ENCODE measurements around the gene SQOR.
A peak's percentile ranks its signal among the peaks of the same experiment; 100 is the strongest.
"Not testable (repeated sequence)": the region's sequence is repeated elsewhere in the genome, so short reads cannot be mapped to it uniquely, and the experiment has no call there.

Gene SQOR

DNA sequence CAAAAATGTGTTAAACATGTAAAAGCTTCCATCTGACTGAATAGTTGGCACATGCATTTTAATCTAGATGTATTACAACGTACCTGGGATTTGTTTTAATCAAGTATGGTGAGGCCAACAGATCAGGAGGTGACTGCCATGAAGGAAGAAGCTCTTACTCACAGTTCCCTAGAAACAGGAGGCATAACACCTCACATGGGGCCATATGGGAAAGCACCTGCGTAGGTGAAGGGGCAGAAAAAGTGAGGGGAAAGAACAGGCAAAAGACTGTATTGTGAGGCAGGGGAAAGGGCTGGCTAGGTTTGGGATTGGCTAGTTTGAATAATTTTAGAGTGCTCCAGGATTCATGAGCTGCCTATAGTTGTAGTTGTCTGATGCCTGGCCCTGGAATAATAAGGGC, 9.6 kb downstream of the SQOR start:
- peaks cover 0 to 2% of the 10 kb centered on the region in 2 donors for H3K36me3 ChIP-seq (ENCODE audit: control insufficient read depth in 2 of 2, insufficient read depth in 2 of 2, low read length in 2 of 2)
- peaks cover 62 to 85% of the 10 kb centered on the region in 2 donors for H3K4me1 ChIP-seq (ENCODE audit: control insufficient read depth in 2 of 2, insufficient read depth in 2 of 2, low read length in 2 of 2)
- peak overlapping the region; percentile 25 to 40 for H3K4me3 ChIP-seq (ENCODE audit: low read length in 2 of 2)
- H3K9me3 ChIP-seq (ENCODE audit: control insufficient read depth in 2 of 2, low read length in 2 of 2), result no peaks in the 10 kb centered on the region
- H3K9ac ChIP-seq (ENCODE audit: low read depth in 1 of 2, low read length in 2 of 2), result peak overlapping the region; percentile 36 to 43
- H3K27me3 ChIP-seq (ENCODE audit: control insufficient read depth in 2 of 2, insufficient read depth in 2 of 2, low read length in 2 of 2), result no peaks in the 10 kb centered on the region
- H3K27ac ChIP-seq (ENCODE audit: low read depth in 2 of 2, low read length in 2 of 2), result peak overlapping the region; percentile 86 to 90

DNA sequence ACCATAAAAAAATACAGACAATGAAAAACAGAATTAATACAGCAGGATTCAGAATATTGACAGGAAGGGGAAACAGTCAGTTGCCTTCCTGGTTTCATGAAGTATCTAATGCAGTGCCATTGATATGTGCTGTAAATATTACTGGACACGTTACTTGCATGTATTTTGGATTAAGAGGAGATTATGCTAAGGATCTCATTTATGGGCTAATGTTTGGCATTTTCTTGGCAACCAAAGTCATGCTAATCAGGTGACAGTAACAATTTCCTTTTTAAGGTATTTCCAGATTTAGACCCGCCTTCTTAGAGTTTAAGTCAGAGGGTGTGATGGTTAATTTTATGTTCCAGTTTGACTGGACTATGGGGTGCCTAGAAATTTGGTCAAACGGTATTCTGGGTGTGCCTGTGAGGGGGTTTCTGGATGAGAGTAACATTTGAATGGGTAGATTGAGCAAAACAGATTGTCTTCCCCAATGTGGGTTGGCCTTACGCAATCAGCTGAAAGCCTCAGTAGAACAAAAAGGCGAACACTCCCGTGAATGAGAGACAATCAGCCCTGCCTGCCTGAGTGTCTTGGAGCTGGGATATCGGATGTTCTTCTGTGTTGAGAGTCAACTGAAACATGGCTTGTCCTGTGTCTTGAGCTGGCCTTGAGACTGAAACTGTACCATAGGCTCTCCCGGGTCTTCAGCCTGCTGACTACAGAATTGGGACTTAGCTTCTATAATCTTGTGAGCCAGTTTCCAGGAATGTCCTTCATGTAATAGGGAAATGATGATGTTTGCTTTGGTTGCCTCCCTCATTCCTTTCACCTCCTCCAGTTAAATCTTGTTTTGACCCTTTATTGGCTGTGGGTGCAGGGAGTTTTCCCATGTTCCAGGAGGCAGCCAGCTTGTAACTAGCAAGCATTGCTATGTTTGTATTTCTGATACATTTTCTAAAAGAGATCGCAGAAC, 10.5 kb downstream of the SQOR start:
- H3K27ac ChIP-seq (ENCODE audit: low read depth in 2 of 2, low read length in 2 of 2), result peak overlapping the region; percentile 86 to 90
- H3K9ac ChIP-seq (ENCODE audit: low read depth in 1 of 2, low read length in 2 of 2), result peak overlapping the region; percentile 36 to 71
- H3K27me3 ChIP-seq (ENCODE audit: control insufficient read depth in 2 of 2, insufficient read depth in 2 of 2, low read length in 2 of 2), result no peaks in the 10 kb centered on the region
- peaks cover 57 to 84% of the 10 kb centered on the region in 2 donors for H3K4me1 ChIP-seq (ENCODE audit: control insufficient read depth in 2 of 2, insufficient read depth in 2 of 2, low read length in 2 of 2)
- no peaks in the 10 kb centered on the region for H3K9me3 ChIP-seq (ENCODE audit: control insufficient read depth in 2 of 2, low read length in 2 of 2)
- H3K4me3 ChIP-seq (ENCODE audit: low read length in 2 of 2), result peak overlapping the region; percentile 25 to 66
- H3K36me3 ChIP-seq (ENCODE audit: control insufficient read depth in 2 of 2, insufficient read depth in 2 of 2, low read length in 2 of 2), result peaks cover 2 to 3% of the 10 kb centered on the region in 2 donors

DNA sequence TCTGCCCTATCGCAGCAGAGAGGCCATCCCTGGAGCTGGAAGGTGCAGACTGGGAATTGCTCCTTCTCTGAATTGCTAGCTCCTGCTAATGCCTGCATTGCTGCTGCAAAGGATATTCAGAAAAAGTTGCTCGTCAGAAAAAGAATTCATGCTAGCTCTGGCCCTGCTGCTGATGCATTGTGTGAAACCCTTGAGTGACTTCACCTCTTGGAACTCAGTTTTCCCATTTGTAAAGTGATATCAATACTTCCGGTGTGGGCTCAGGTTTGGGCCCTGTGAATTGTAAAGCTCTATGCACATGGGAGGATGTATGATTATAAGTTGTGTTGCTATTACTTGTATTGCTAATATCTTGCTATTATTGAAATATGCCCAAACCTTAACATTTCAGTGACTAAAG, 11.4 kb downstream of the SQOR start:
- Histone ChIP-seq H3K4me3 (ENCODE audit: low read length in 2 of 2) (peak overlapping the region in 1 of 2 donors; percentile 66), H3K27ac (ENCODE audit: low read depth in 2 of 2, low read length in 2 of 2) (peak overlapping the region; percentile 86 to 90), H3K9me3 (ENCODE audit: control insufficient read depth in 2 of 2, low read length in 2 of 2) (no peaks in the 10 kb centered on the region), H3K27me3 (ENCODE audit: control insufficient read depth in 2 of 2, insufficient read depth in 2 of 2, low read length in 2 of 2) (no peaks in the 10 kb centered on the region), H3K9ac (ENCODE audit: low read depth in 1 of 2, low read length in 2 of 2) (peak overlapping the region in 1 of 2 donors; percentile 49), H3K36me3 (ENCODE audit: control insufficient read depth in 2 of 2, insufficient read depth in 2 of 2, low read length in 2 of 2) (peaks cover 3 to 5% of the 10 kb centered on the region in 2 donors), H3K4me1 (ENCODE audit: control insufficient read depth in 2 of 2, insufficient read depth in 2 of 2, low read length in 2 of 2) (peaks cover 48 to 75% of the 10 kb centered on the region in 2 donors)

DNA sequence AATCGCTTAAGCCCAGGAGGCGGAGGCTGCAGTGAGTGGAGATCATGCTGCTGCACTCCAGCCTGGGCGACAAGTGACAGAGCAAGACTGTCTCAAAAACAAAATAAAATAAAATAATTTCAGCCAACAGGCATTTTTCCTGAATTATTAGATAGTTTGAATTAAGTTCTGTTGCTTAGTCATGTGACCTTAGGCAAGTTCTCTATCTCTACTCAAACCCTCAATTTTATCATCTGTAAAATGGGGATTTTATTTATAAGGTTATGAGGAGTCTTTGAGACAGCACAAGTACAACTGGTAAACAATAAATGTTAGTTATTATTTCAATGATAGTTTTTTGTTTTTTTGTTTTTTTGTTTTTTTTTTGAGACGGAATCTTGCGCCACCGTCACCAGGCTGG, 13.0 kb downstream of the SQOR start:
- no peak overlapping the region for H3K9ac ChIP-seq (ENCODE audit: low read depth in 1 of 2, low read length in 2 of 2)
- peaks cover 3 to 4% of the 10 kb centered on the region in 2 donors for H3K36me3 ChIP-seq (ENCODE audit: control insufficient read depth in 2 of 2, insufficient read depth in 2 of 2, low read length in 2 of 2)
- H3K4me3 ChIP-seq (ENCODE audit: low read length in 2 of 2), result no peak overlapping the region
- H3K27me3 ChIP-seq (ENCODE audit: control insufficient read depth in 2 of 2, insufficient read depth in 2 of 2, low read length in 2 of 2), result no peaks in the 10 kb centered on the region
- peaks cover 34 to 59% of the 10 kb centered on the region in 2 donors for H3K4me1 ChIP-seq (ENCODE audit: control insufficient read depth in 2 of 2, insufficient read depth in 2 of 2, low read length in 2 of 2)
- H3K27ac ChIP-seq (ENCODE audit: low read depth in 2 of 2, low read length in 2 of 2), result peak overlapping the region in 1 of 2 donors; percentile 71
- H3K9me3 ChIP-seq (ENCODE audit: control insufficient read depth in 2 of 2, low read length in 2 of 2), result no peaks in the 10 kb centered on the region

DNA sequence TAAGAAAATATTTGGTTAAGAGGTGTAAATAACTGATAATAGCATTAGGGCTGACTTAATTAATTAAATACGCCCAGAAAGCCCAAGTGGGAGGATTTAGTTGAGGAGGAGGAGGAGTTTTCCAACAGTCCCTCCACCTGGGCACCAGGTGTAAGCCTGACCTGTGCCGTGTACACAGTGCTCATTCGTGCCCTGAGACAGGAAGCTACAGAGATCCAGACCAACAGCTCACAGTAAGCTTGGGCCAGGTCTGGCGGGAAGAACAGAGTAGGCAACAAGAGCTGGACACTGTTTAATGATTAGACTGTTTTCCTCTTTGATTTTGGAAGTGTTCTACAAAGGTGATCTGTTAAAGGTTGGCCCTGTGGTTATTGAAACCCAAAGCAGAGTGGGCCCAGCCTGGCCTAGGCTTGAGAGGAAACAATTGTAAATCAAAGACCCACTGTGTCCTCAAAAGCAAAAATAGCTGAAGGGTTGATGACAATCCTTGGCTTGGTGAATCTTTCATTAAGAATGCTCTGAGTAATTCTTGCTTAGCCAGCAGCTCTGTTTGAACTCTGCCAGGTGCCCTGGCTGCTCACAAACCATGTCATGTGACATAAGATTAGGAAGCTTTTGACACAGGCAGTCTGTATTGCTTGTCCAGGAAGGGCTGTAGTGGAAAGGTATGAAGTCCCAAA, 13.8 kb downstream of the SQOR start:
- Histone ChIP-seq H3K9me3 (ENCODE audit: control insufficient read depth in 2 of 2, low read length in 2 of 2) (no peaks in the 10 kb centered on the region), H3K36me3 (ENCODE audit: control insufficient read depth in 2 of 2, insufficient read depth in 2 of 2, low read length in 2 of 2) (peaks cover 3% of the 10 kb centered on the region in 2 donors), H3K27me3 (ENCODE audit: control insufficient read depth in 2 of 2, insufficient read depth in 2 of 2, low read length in 2 of 2) (no peaks in the 10 kb centered on the region), H3K4me1 (ENCODE audit: control insufficient read depth in 2 of 2, insufficient read depth in 2 of 2, low read length in 2 of 2) (peaks cover 39 to 58% of the 10 kb centered on the region in 2 donors), H3K4me3 (ENCODE audit: low read length in 2 of 2) (no peak overlapping the region), H3K27ac (ENCODE audit: low read depth in 2 of 2, low read length in 2 of 2) (peak overlapping the region; percentile 71 to 76), H3K9ac (ENCODE audit: low read depth in 1 of 2, low read length in 2 of 2) (peak overlapping the region in 1 of 2 donors; percentile 41)

DNA sequence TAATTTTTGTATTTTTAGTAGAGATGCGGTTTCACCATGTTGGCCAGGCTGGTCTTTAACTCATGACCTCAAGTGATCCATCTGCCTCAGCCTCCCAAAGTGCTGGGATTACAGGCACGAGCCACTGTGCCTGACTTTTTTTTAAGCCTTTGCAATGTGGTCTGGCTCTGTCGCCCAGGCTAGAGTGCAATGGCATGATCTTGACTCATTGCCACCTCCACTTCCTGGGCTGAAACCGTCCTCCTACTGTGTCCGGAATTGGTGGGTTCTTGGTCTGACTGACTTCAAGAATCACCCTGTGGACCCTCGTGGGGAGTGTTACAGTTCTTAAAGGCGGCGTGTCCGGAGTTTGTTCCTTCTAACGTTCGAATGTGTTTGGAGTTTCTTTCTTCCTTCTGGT, 15.2 kb downstream of the SQOR start:
- H3K27me3 ChIP-seq (ENCODE audit: control insufficient read depth in 2 of 2, insufficient read depth in 2 of 2, low read length in 2 of 2); H3K9me3 ChIP-seq (ENCODE audit: control insufficient read depth in 2 of 2, low read length in 2 of 2); H3K36me3 ChIP-seq (ENCODE audit: control insufficient read depth in 2 of 2, insufficient read depth in 2 of 2, low read length in 2 of 2); H3K9ac ChIP-seq (ENCODE audit: low read depth in 1 of 2, low read length in 2 of 2); H3K4me3 ChIP-seq (ENCODE audit: low read length in 2 of 2): not testable (repeated sequence)
- Histone ChIP-seq H3K27ac (ENCODE audit: low read depth in 2 of 2, low read length in 2 of 2) (peak overlapping the region in 1 of 2 donors; percentile 9), H3K4me1 (ENCODE audit: control insufficient read depth in 2 of 2, insufficient read depth in 2 of 2, low read length in 2 of 2) (peaks cover 37 to 57% of the 10 kb centered on the region in 2 donors)

DNA sequence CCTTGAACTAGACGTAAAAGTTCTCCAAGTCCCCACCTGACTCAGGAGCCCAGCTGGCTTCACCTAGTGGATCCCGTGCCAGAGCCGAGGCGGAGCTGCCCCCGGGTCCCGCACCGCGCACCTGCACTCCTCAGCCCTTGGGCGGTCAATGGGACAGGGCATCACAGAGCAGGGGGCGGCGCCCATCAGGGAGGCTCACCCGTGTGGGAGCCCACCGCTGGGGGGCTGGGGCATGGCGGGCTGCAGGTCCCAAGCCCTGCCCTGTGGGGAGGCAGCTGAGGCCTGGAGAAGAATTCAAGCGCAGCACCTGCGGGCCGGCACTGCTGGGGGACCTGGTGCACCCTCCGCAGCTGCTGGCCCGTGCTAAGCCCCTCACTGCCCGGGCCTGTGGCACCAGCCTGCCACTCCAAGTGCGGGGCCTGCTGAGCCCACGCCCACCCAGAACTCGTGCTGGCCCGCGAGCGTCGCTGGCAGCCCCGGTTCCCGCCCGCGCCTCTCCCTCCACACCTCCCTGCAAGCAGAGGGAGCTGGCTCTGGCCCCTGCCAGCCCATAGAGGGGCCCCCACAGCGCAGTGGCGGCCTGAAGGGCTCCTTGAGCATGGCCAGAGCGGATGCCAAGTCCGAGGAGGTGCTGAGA, 16.2 kb downstream of the SQOR start:
- H3K4me1 ChIP-seq (ENCODE audit: control insufficient read depth in 2 of 2, insufficient read depth in 2 of 2, low read length in 2 of 2), result peaks cover 28 to 51% of the 10 kb centered on the region in 2 donors
- H3K36me3 ChIP-seq (ENCODE audit: control insufficient read depth in 2 of 2, insufficient read depth in 2 of 2, low read length in 2 of 2), result peaks cover 3% of the 10 kb centered on the region in 2 donors
- no peaks in the 10 kb centered on the region for H3K9me3 ChIP-seq (ENCODE audit: control insufficient read depth in 2 of 2, low read length in 2 of 2)
- H3K4me3 ChIP-seq (ENCODE audit: low read length in 2 of 2), result no peak overlapping the region
- no peak overlapping the region for H3K27ac ChIP-seq (ENCODE audit: low read depth in 2 of 2, low read length in 2 of 2)
- H3K9ac ChIP-seq (ENCODE audit: low read depth in 1 of 2, low read length in 2 of 2), result no peak overlapping the region
- no peaks in the 10 kb centered on the region for H3K27me3 ChIP-seq (ENCODE audit: control insufficient read depth in 2 of 2, insufficient read depth in 2 of 2, low read length in 2 of 2)

DNA sequence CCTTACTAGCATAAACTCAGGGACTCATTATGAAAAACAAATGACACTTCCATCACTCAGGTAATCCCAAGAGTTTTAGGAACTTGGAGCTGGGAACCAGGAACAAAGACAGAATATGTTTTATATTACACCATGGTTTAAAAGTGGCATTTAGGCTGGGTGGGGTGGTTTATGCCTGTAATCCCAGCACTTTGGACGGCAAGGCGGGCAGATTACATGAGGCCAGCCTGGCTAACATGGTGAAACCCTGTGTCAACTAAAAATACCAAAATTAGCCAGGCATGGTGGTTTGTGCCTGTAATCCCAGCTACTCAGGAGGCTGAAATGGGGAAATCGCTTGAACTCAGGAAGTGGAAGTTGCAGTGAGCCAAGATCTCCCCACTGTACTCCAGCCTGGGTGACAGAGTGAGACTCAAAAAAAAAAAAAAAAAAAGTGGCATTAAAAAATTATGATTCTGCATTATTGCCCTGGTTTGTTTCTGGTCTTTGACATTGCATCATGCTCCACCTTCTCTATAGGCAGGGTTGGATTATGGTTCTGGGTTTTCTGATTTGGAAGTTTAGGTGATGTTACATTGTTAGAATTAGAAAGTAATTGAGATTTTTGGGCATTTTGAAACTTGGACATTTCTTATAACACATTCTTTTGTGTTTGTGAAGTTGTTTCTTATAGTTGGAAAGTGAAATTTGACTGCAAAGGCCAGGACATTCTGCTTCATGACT, 19.0 kb downstream of the SQOR start:
- Histone ChIP-seq H3K4me1 (ENCODE audit: control insufficient read depth in 2 of 2, insufficient read depth in 2 of 2, low read length in 2 of 2) (peaks cover 38 to 57% of the 10 kb centered on the region in 2 donors), H3K9ac (ENCODE audit: low read depth in 1 of 2, low read length in 2 of 2) (no peak overlapping the region), H3K4me3 (ENCODE audit: low read length in 2 of 2) (no peak overlapping the region), H3K27me3 (ENCODE audit: control insufficient read depth in 2 of 2, insufficient read depth in 2 of 2, low read length in 2 of 2) (no peaks in the 10 kb centered on the region), H3K36me3 (ENCODE audit: control insufficient read depth in 2 of 2, insufficient read depth in 2 of 2, low read length in 2 of 2) (peaks cover 3 to 5% of the 10 kb centered on the region in 2 donors), H3K27ac (ENCODE audit: low read depth in 2 of 2, low read length in 2 of 2) (peak overlapping the region; percentile 80 to 82), H3K9me3 (ENCODE audit: control insufficient read depth in 2 of 2, low read length in 2 of 2) (no peaks in the 10 kb centered on the region)

DNA sequence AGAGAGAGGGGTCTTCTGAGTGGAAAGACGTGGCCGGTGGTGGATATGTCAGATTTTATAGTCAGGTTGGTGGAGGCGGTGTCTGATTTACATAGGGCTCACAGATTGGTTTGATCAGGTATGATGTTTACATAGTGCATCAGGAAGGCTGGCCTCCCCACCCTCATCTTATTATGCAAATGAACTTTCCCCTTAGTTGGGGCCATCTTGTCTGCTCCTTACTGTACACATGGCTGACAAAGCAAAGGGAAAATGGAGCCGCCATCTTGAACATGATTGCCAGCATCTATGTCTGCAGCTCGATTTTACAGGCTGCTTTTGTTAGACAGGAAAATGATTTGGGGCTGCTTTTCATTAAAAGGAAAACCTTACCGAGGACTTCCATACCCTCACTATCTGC, 19.9 kb downstream of the SQOR start:
- H3K9ac ChIP-seq (ENCODE audit: low read depth in 1 of 2, low read length in 2 of 2), result no peak overlapping the region
- H3K36me3 ChIP-seq (ENCODE audit: control insufficient read depth in 2 of 2, insufficient read depth in 2 of 2, low read length in 2 of 2), result peaks cover 8 to 13% of the 10 kb centered on the region in 2 donors
- H3K4me1 ChIP-seq (ENCODE audit: control insufficient read depth in 2 of 2, insufficient read depth in 2 of 2, low read length in 2 of 2), result peaks cover 40 to 57% of the 10 kb centered on the region in 2 donors
- no peaks in the 10 kb centered on the region for H3K27me3 ChIP-seq (ENCODE audit: control insufficient read depth in 2 of 2, insufficient read depth in 2 of 2, low read length in 2 of 2)
- peak overlapping the region; percentile 80 to 82 for H3K27ac ChIP-seq (ENCODE audit: low read depth in 2 of 2, low read length in 2 of 2)
- H3K9me3 ChIP-seq (ENCODE audit: control insufficient read depth in 2 of 2, low read length in 2 of 2), result no peaks in the 10 kb centered on the region
- no peak overlapping the region for H3K4me3 ChIP-seq (ENCODE audit: low read length in 2 of 2)

All from mucosa of rectum (tissue), 2 donors.